CD4-positive, alpha-beta T cell treated with Interferon alpha-2 for 1 hour (primary cell): ENCODE data around the gene IFT88.

ENCODE experiments used
- DNase-seq, 2 donors: peaks; one replicate each; pipeline ENCODE4 v3.0.0-alpha.2; 2020 to 2022

The IFT88 gene

DNA sequence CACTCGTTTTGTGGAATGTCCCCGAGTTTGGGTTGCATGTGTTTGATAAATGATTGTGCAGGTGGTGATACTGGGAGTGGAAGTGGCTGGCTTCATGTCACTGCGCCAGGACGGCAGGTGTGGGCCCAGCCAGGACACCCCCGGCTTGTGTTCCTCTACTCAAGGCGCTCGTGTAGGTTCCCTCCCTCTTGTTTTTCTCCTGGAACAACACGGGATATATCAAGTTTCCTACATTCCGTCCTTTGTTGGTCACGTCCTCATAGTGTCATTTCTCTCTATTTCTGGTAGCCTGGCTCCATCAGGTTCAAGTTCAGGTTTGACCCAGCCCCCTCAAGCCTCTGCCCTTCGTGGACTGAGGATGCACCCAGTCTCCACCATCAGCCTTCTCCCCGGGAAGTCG is 152.8 kb downstream of the IFT88 start:
- DNase-seq = no peak

DNA sequence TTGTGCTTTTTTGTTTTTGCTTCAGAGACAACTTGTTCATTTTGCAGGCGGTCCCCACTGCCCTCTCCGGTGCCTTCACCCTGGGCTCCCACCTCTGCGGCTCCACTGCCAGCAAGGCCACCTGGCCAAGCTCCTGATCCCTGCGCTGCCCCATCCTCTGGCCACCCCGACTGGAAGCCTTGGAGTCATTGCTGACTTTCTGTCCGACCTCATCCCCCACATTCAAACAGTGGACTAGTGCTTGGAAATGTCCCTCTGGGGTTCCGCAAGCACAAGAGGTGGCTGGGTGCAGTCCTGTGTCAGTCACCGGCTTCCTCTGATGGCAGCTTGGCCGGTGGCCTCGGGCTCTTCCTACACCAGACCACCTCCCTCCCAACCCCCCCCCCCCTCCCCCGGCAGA is 153.5 kb downstream of the IFT88 start:
- no peak for DNase-seq

DNA sequence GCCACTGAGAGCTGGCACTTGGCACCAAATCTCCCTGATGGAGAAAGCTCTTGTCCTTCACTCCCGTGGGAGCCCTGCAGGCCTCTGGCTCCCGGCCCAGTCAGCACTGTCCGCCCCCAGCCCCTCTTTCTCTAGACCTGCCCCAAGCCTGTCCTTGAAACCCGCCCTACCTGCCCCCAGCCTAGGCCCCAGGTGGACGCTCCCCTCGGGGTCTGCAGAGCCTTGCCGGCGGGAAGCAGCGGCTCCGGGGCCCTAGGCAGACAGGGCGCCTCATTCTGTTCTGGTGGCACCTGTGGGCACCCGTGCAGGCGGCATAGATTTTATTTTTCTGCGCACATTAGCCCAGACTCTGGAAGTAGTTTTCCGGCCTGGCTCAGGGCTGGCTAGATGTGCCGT is 154.1 kb downstream of the IFT88 start:
- DNase-seq = no peak

DNA sequence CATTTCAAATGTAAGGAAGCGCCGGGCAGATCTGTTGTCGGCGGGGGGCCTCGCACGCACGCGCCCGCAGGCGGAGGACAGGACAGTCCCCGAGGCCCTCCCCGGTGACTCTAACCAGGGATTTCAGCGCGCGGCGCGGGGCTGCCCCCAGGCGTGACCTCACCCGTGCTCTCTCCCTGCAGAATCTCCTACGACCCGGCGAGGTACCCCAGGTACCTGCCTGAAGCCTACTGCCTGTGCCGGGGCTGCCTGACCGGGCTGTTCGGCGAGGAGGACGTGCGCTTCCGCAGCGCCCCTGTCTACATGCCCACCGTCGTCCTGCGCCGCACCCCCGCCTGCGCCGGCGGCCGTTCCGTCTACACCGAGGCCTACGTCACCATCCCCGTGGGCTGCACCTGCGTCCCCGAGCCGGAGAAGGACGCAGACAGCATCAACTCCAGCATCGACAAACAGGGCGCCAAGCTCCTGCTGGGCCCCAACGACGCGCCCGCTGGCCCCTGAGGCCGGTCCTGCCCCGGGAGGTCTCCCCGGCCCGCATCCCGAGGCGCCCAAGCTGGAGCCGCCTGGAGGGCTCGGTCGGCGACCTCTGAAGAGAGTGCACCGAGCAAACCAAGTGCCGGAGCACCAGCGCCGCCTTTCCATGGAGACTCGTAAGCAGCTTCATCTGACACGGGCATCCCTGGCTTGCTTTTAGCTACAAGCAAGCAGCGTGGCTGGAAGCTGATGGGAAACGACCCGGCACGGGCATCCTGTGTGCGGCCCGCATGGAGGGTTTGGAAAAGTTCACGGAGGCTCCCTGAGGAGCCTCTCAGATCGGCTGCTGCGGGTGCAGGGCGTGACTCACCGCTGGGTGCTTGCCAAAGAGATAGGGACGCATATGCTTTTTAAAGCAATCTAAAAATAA is 154.7 kb downstream of the IFT88 start:
- DNase-seq = no peak

DNA sequence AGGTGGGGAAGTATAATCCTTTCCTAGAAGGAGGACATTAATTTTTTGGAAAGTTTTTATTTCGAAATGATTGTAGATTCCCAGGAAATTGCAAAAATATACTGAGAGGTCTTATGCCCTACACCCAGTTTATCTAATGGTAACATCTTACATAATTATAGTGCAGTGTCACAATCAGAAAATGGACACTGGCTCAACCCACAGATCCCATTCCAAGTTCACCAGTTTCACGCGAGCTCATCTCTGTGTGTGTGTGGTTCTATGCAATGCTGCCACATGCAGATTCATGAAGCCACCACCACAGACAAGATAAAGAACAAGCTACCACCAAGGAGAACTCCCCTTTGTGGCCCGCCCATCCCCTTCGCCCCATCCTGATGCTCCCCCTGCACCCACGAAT is 160.9 kb downstream of the IFT88 start:
- no peak for DNase-seq

DNA sequence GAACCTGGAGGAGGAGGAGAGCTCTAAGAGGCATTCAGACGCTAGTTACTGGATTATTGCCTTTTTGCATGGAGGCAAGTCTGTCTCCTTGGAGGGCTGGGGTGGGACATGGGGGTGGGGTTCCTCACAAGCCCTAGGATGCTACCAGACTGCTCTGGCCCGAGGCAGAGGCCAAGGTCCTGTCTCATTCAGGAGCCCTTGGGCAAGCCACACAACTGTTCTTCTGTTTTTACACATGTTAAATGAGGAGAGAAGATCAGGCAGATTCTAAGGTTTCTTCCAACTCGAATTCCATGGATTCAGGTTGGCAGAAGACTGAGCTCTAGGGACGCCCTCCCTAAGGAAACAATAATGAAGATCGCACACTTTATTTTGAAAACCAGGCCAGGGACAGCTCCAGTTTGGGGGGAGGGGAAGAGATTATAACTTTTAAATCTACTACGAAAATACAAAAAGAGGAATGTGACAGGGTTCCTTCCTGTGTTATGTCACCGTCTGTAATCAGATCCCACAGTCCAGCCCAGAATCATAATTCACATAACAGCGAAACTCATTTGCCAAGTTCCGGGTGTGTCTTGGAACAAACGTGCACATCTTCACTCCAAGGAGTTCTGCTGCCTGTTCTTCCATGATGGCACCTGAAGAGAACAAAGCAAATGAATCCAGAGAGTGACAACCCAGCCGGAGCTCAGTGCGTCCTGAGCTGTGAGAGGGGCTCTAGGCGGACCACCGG is 161.8 kb downstream of the IFT88 start:
- DNase-seq = no peak

DNA sequence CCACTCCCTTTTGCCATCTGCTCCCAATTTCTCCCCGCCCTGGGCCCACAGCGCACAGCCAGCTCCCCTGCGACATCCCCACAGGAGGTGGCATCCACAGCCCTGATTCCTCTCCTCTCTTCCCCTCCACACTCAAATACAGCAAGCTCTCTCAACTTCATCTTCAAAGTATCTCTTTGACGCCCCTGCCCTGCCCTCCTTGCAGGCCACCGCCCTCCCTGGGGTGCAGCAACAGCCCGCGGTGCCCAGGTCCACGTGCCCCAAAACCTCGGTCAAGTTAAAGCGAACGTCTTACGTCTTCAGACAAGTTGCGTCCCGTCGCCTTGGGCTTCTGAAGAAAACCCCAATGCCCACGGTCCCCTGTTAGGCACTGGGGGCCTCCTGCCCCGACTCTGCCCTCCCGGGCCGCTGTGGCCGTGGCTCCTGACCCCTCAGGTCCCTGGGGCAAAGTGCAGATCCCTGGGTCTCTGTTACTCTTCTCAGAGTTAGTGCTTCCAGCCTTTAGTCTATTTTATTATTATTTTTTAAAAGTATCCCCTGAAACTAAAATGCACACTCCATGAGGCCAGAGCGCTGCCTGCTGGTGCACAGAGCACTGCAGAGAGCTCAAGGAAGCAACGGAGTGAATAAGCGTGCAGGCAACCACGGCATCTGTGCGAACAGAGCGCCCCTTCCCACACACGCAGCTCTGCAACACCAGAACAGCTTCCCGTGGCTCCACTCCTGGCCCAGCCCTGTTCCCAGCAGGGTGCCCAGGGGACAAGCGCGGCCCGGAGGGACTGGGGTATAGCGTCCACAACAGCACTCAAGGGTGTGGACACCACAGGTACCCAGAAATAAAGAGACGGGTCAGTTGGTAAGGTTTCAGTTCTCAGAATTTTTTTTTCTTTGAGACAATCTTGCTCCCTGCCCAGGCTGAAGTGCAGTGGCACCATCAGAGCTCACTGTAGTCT is 163.0 kb downstream of the IFT88 start:
- DNase-seq = no peak

DNA sequence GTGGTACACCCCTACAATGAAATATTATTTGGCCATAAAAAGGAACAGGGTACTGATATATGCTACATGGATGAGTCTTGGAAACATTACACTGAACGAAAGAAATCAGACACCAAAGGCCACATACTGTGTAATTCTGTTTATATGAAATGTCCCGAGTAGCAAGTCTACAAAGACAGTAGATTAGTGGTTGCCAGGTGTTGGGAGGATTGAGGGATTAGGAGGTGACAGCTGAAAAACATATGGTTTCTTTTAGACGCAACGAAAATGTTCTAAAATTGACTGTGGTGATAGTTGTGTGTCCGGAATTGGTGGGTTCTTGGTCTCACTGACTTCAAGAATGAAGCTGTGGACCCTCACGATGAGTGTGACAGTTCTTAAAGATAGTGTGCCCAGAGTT is 171.7 kb downstream of the IFT88 start:
- no peak for DNase-seq

DNA sequence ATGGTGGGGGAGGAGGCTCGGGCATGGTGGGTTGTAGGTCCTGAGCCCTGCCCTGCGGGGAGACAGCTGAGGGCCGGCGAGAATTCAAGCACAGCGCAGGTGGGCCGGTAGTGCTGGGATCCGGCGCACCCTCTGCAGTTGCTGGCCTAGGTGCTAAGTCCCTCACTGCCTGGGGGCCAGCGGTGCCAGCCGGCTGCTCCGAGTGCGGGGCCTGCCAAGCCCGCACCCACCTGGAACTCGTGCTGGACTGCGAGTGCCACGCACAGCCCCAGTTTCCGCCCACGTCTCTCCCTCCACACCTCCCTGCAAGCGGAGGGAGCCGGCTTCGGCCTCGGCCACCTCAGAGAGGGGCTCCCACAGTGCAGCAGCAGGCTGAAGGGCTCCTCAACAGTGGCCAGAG is 173.1 kb downstream of the IFT88 start:
- no peak for DNase-seq
